Breast epithelium (tissue), 4 donors: ENCODE measurements around the gene NEK8. TPM values are rescaled to one million over a fixed set of nuclear protein-coding genes. Genes with fewer than 3 reads are reported as not detected.
A peak's percentile ranks its signal among the peaks of the same experiment; 100 is the strongest.
"Not testable (repeated sequence)": the region's sequence is repeated elsewhere in the genome, so short reads cannot be mapped to it uniquely, and the experiment has no call there.

Source experiments
- DNase-seq, 2 donors: peaks; one replicate each; pipeline ENCODE4 v3.0.0-alpha.2; 2019; ENCODE audit warnings: low spot score in 2 of 2
- H3K27ac ChIP-seq, 2 donors: fragments of 200-600 bp; sonication (generic) in 1 of 2; one replicate each; pipeline ENCODE4 v1.5.1; 2016 to 2019; ENCODE audit warnings: mild to moderate bottlenecking in 1 of 2
- H3K27me3 ChIP-seq, 2 donors: fragments of 200-600 bp; sonication (generic) in 1 of 2; one replicate each; pipeline versions ENCODE4 v1.5.1 to v1.6.0; 2017 to 2019; ENCODE audit warnings: control low read depth in 1 of 2, mild to moderate bottlenecking in 1 of 2
- H3K36me3 ChIP-seq: fragments of 200-600 bp; one replicate; pipeline ENCODE4 v1.5.1; 2019
- H3K4me1 ChIP-seq, 2 donors: fragments of 200-600 bp; sonication (generic); one replicate each; pipeline ENCODE4 v1.5.1; 2016 to 2019; ENCODE audit warnings: control low read depth in 1 of 2
- H3K4me3 ChIP-seq, 3 donors: fragments of 200-600 bp; sonication (generic); 1 replicate in 2 of 3; 2 replicates in 1 of 3; pipeline ENCODE4 v1.5.1; 2016 to 2019; ENCODE audit warnings: mild to moderate bottlenecking in 3 of 3, moderate library complexity in 2 of 3
- H3K9me3 ChIP-seq, 2 donors: fragments of 200-600 bp; sonication (generic) in 1 of 2; one replicate each; pipeline ENCODE4 v1.5.1; 2016 to 2019; ENCODE audit warnings: control low read depth in 1 of 2
- POLR2A ChIP-seq: fragments of 450-650 bp; IDR thresholded peaks from one replicate; pipeline ENCODE4 v1.6.1; 2016; ENCODE audit warnings: antibody characterized with exemption, mild to moderate bottlenecking, moderate library complexity
- POLR2AphosphoS5 ChIP-seq, 3 donors: sonication (generic); formaldehyde crosslinking; IDR thresholded peaks; one replicate each; pipeline ENCODE4 v1.6.1; 2017; ENCODE audit warnings: antibody characterized with exemption in 3 of 3
- intact Hi-C: fragments of 100-400 bp; cut with DNase I; formaldehyde crosslinking; loops from one replicate; pipeline ENCODE4 v1.15.1; 2023; ENCODE audit warnings: low total_unique reads
- total RNA-seq, 3 donors: library from RNA; depleted of rRNA; stranded (reverse); fragments of >200 nt; gene quantifications; one replicate each; pipeline ENCODE4 v1.1.0, GENCODE V29; 2016
- TF ChIP-seq, protein P1 (sequence below), 3 donors: fragments of 450-650 bp; IDR thresholded peaks; one replicate each; pipeline ENCODE4 v1.5.1; 2016 to 2017; ENCODE audit warnings: antibody characterized with exemption in 3 of 3, mild to moderate bottlenecking in 3 of 3, moderate library complexity in 3 of 3

NEK8 gene
- total RNA-seq, 3 donors from 2014 or later = 2.9 to 5.3 (median 2.9) TPM

DNA sequence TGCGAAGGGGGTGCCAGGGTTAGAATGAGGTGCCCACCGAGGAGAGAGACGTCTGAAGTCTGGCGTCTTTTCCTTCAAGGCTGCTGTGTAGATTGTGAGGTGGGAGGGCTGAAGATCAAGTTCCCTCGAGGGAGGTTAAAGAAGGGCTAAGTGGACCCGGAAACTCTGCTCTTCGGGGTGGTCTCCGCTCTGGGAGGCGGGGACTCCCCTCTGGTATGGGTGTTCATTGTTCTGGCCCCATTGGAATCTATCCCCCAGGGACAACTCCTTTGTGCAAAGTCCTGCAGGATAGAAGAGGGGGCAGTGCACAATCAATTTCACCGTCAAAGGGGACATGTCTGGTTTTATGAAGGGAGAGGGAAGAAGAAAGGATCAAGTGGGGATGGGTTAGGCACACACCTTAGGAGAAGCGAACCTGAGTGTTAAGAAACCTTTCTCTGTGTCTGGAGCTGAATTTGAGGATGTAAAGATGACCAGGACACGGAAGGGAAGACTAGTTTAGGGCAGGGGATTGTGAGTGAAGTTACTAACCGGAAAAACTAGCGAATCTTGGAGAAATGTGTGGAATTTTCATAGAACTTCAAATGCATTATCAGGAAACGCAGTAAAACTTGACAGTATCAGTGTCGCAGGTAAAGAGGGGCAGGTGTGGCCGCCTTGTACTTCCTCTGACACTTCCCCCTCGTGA is 10.1 kb upstream of the NEK8 start:
- TF ChIP-seq, protein P1, sequence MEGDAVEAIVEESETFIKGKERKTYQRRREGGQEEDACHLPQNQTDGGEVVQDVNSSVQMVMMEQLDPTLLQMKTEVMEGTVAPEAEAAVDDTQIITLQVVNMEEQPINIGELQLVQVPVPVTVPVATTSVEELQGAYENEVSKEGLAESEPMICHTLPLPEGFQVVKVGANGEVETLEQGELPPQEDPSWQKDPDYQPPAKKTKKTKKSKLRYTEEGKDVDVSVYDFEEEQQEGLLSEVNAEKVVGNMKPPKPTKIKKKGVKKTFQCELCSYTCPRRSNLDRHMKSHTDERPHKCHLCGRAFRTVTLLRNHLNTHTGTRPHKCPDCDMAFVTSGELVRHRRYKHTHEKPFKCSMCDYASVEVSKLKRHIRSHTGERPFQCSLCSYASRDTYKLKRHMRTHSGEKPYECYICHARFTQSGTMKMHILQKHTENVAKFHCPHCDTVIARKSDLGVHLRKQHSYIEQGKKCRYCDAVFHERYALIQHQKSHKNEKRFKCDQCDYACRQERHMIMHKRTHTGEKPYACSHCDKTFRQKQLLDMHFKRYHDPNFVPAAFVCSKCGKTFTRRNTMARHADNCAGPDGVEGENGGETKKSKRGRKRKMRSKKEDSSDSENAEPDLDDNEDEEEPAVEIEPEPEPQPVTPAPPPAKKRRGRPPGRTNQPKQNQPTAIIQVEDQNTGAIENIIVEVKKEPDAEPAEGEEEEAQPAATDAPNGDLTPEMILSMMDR (IDR thresholded peaks at IDR 0.05) = no peak
- TF ChIP-seq POLR2AphosphoS5 (IDR thresholded peaks at IDR 0.05) = peak in 1 of 3 donors; percentile 9
- Histone ChIP-seq H3K4me3 (peak overlapping the region; percentile 72 to 97 (median 93)), H3K9me3 (no peaks in the 10 kb centered on the region), H3K36me3 (no peaks in the 10 kb centered on the region), H3K27me3 (no peaks in the 10 kb centered on the region), H3K27ac (peak overlapping the region; percentile 95 to 98), H3K4me1 (peaks cover 0 to 27% of the 10 kb centered on the region in 2 donors)
- no peak for DNase-seq
- intact Hi-C loops = no loop called here

DNA sequence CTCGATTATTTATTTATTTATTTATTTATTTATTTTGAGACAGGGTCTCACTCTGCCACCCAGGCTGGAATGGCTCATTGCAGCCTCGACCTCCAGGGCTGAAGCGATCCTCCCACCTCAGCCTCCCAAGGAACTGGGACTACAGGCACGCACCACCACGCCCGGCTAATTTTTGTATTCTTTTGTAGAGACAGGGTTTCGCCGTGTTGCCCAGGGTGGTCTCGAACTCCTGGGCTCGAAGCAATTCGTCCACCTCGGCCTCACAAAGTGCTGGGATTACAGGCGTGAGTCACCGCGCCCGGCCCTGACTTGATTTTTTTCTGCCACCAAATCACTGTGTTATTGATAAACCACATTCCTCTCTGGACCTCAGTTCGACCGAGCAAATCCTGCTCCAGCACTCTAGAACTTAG is 9.6 kb upstream of the NEK8 start:
- no peaks in the 10 kb centered on the region for H3K36me3 ChIP-seq
- H3K27ac ChIP-seq = peak overlapping the region; percentile 95 to 98
- peak overlapping the region; percentile 80 to 97 (median 93) for H3K4me3 ChIP-seq
- peaks cover 0 to 27% of the 10 kb centered on the region in 2 donors for H3K4me1 ChIP-seq
- DNase-seq = no peak
- no peaks in the 10 kb centered on the region for H3K27me3 ChIP-seq
- intact Hi-C loops = no loop called here
- H3K9me3 ChIP-seq = no peaks in the 10 kb centered on the region
- TF ChIP-seq, protein P1 (IDR thresholded peaks at IDR 0.05) = peak in 1 of 3 donors; percentile 18
- TF ChIP-seq POLR2AphosphoS5 (IDR thresholded peaks at IDR 0.05) (peak in 1 of 3 donors; percentile 23), POLR2A (no peak)

DNA sequence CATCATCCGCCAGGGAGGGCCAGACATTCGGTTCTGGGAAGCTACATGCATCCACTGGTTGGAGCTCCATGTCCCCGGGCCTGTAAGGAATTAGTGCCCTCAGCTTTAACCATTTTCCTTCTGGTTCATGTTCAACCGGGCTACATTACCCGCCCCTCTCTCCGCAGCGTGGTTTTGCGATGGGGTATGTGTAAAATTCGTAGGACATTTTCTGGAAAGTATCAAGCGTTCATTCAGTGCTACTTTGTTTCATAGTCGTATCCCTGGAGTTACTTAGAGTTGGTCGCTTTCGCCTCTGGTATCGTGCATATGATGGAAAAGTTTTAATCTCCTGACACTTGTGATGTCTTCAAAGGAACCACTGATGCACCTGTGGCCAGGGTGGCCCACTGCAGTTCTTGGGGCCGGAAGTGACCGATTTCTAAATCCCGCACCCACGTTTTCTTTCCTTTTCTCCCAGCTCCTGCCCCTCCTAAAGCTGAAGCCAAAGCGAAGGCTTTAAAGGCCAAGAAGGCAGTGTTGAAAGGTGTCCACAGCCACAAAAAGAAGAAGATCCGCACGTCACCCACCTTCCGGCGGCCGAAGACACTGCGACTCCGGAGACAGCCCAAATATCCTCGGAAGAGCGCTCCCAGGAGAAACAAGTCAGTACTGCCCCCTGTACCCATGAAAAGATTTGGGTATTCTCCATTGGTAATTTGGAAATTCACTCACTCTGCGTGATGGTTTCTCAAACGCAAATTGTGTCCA is 8.2 kb upstream of the NEK8 start:
- intact Hi-C loops = no loop called here
- Histone ChIP-seq H3K36me3 (no peaks in the 10 kb centered on the region), H3K27me3 (no peaks in the 10 kb centered on the region), H3K9me3 (no peaks in the 10 kb centered on the region), H3K27ac (peak overlapping the region; percentile 95 to 98), H3K4me1 (peaks cover 3 to 27% of the 10 kb centered on the region in 2 donors), H3K4me3 (peak overlapping the region; percentile 80 to 97 (median 93))
- no peak for DNase-seq
- TF ChIP-seq, protein P1 (IDR thresholded peaks at IDR 0.05) = no peak

DNA sequence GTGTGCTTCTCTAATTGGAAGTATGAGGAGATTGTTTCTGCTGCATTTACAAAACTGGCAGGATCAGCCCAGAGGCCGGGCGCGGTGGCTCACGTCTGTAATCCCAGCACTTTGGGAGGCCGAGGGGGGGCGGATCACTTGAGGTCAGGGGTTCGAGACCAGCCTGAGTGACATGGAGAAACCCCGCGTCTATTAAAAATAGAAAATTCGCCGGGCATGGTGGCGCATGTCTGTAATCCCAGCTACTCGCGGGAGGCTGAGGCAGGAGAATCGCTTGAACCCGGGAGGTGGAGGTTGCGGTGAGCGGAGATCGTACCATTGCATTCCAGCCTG is 7.6 kb upstream of the NEK8 start:
- H3K9me3 ChIP-seq, H3K36me3 ChIP-seq, H3K27me3 ChIP-seq, DNase-seq, intact Hi-C loops: not testable (repeated sequence)
- Histone ChIP-seq H3K4me3 (peak overlapping the region; percentile 80 to 97 (median 93)), H3K4me1 (peaks cover 5 to 26% of the 10 kb centered on the region in 2 donors), H3K27ac (peak overlapping the region; percentile 7 to 98)

DNA sequence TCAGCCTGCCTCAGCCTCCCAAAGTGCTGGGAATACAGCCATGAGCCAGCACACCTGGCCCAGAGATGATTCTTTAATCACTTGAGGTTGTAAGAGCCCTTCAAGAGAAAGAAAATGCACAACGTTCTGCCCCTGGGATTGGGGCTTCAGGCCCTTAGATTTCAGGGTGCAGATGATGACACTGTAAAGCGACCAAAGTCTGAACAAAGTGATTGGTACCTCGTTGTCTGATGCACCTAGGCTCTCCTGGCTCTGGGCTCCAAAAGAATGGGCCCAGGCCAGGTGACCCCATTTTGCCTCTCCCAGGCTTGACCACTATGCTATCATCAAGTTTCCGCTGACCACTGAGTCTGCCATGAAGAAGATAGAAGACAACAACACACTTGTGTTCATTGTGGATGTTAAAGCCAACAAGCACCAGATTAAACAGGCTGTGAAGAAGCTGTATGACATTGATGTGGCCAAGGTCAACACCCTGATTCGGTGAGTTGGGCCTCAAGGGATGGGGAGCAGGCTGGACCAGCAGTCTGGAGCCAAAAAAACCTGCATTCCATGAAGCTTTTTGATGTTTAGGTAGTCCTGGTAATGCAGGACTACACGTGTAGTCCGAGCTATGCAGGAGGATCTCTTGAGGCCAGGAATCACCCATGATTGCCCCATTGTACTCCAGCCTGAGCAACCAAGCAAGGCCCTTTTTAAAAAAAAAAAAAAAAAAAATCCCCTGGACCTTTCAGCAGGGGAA is 6.0 kb upstream of the NEK8 start:
- H3K4me1 ChIP-seq = peaks cover 9 to 21% of the 10 kb centered on the region in 2 donors
- intact Hi-C loops = no loop called here

More for the DNA sequence above, 6.0 kb upstream of the NEK8 start:
- Histone ChIP-seq H3K4me3 (peak overlapping the region in 1 of 3 donors; percentile 6), H3K27ac (no peak overlapping the region), H3K36me3 (no peaks in the 10 kb centered on the region), H3K9me3 (no peaks in the 10 kb centered on the region), H3K27me3 (no peaks in the 10 kb centered on the region)
- no peak for DNase-seq
- TF ChIP-seq POLR2AphosphoS5 (IDR thresholded peaks at IDR 0.05) = no peak
- TF ChIP-seq, protein P1 (IDR thresholded peaks at IDR 0.05) = no peak
